Astrocyte (in vitro differentiated cells and primary cell): ENCODE measurements around the gene BACH2. TPM values are rescaled to one million over a fixed set of nuclear protein-coding genes. Genes with fewer than 3 reads are reported as not detected.

Source experiments
- DNase-seq: peaks from one replicate; pipeline ENCODE4 v3.0.0-alpha.2; 2010; ENCODE audit warnings: low read depth
- FAIRE-seq: peaks from 2 replicates; lab custom pipeline; 2011; peaks lifted over from hg19 to GRCh38; lab: Jason Lieb, UNC
- H2AFZ ChIP-seq: 2 replicates; pipeline ENCODE4 v1.6.0; 2012; ENCODE audit warnings: low read depth, low read length, inconsistent platforms
- H3K27ac ChIP-seq: 2 replicates; pipeline ENCODE4 v1.5.1; 2011; ENCODE audit warnings: low read depth, low read length, inconsistent platforms
- H3K27me3 ChIP-seq: 2 replicates; pipeline ENCODE4 v1.6.0; 2011; ENCODE audit warnings: low read length, inconsistent platforms; ENCODE audit not compliant: insufficient read depth
- H3K36me3 ChIP-seq: 2 replicates; pipeline ENCODE4 v1.5.1; 2011; ENCODE audit warnings: low read length, inconsistent platforms; ENCODE audit not compliant: insufficient read depth
- H3K4me1 ChIP-seq: 2 replicates; pipeline ENCODE4 v1.5.1; 2011; ENCODE audit warnings: low read length, inconsistent platforms; ENCODE audit not compliant: insufficient read depth
- H3K4me2 ChIP-seq: 2 replicates; pipeline ENCODE4 v1.6.0; 2012; ENCODE audit warnings: low read length, inconsistent platforms
- H3K4me3 ChIP-seq: 2 replicates; pipeline ENCODE4 v1.5.1; 2011; ENCODE audit warnings: low read depth, mild to moderate bottlenecking, low read length, inconsistent platforms; ENCODE audit not compliant: insufficient read depth
- H3K79me2 ChIP-seq: 2 replicates; pipeline ENCODE4 v1.6.0; 2012; ENCODE audit warnings: mild to moderate bottlenecking, low read length, inconsistent platforms; ENCODE audit not compliant: insufficient read depth
- H3K9ac ChIP-seq: 2 replicates; pipeline ENCODE4 v1.6.0; 2012; ENCODE audit warnings: mild to moderate bottlenecking, low read length, inconsistent platforms
- H3K9me3 ChIP-seq: 2 replicates; pipeline ENCODE4 v1.5.1; 2012; ENCODE audit warnings: low read depth, mild to moderate bottlenecking, low read length, inconsistent platforms; ENCODE audit not compliant: insufficient read depth
- H4K20me1 ChIP-seq: 2 replicates; pipeline ENCODE4 v1.6.0; 2012; ENCODE audit warnings: low read length, inconsistent platforms; ENCODE audit not compliant: insufficient read depth
- H3K27ac Mint-ChIP-seq: one replicate; pipeline ENCODE4 v1.8.0; 2021; ENCODE audit warnings: mild to moderate bottlenecking, mixed read lengths; ENCODE audit not compliant: unreplicated experiment
- H3K27me3 Mint-ChIP-seq: one replicate; pipeline ENCODE4 v1.8.0; 2021; ENCODE audit warnings: low read depth, mixed read lengths; ENCODE audit not compliant: unreplicated experiment
- H3K36me3 Mint-ChIP-seq: one replicate; pipeline ENCODE4 v1.8.0; 2021; ENCODE audit warnings: low read depth, mixed read lengths; ENCODE audit not compliant: unreplicated experiment
- H3K4me1 Mint-ChIP-seq: one replicate; pipeline ENCODE4 v1.8.0; 2021; ENCODE audit warnings: low read depth, mixed read lengths; ENCODE audit not compliant: unreplicated experiment
- H3K4me3 Mint-ChIP-seq: one replicate; pipeline ENCODE4 v1.8.0; 2021; ENCODE audit warnings: mild to moderate bottlenecking, moderate library complexity, mixed read lengths; ENCODE audit not compliant: unreplicated experiment
- H3K9me3 Mint-ChIP-seq: one replicate; pipeline ENCODE4 v1.8.0; 2021; ENCODE audit warnings: mild to moderate bottlenecking, mixed read lengths; ENCODE audit not compliant: unreplicated experiment
- EZH2 ChIP-seq: IDR thresholded peaks from 2 replicates; pipeline ENCODE4 v1.6.1; 2012; ENCODE audit warnings: mild to moderate bottlenecking, low read length, inconsistent platforms; ENCODE audit not compliant: insufficient read depth
- total RNA-seq: library from RNA; stranded (reverse); gene quantifications from 2 replicates; pipeline ENCODE4 v1.2.1, GENCODE V29; 2021
- TF ChIP-seq, protein P1 (sequence below): IDR thresholded peaks from 2 replicates; pipeline ENCODE4 v1.5.1; 2011; ENCODE audit warnings: low read depth, mild to moderate bottlenecking, inconsistent platforms, low read length, moderate library complexity; ENCODE audit not compliant: insufficient read depth

The BACH2 gene
- total RNA-seq, 1 donor from 2014 or later = 17.5 TPM

DNA sequence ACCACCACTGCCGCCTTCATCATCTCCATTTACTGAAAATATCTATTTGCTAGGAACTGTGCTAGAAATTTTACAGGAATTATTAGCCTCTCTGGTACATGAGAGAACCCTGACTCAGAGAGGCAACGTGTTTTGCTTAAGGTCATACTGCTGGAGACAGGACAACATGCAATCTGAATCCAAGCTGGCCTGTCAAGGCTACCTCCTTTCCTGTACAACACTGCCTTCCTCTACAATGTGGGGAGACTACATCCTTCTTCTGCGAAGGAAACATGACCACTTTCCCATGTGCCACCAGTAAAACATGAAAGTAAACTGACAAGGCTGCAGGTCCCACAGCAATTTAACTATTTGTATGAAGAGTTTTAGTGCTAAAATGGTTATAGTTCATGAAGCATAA lies 200.9 kb downstream of the BACH2 start:
- FAIRE-seq (no peak), DNase-seq (no peak)
- Mint-ChIP-seq H3K4me1 (peaks cover 26% of the 10 kb centered on the region), H3K27ac (no peak overlapping the region), H3K9me3 (peaks cover 5% of the 10 kb centered on the region), H3K4me3 (no peak overlapping the region), H3K36me3 (no peaks in the 10 kb centered on the region), H3K27me3 (no peaks in the 10 kb centered on the region)
- no peak overlapping the region for H3K4me2 ChIP-seq
- no peaks in the 10 kb centered on the region for H3K9me3 ChIP-seq
- H3K9ac ChIP-seq = no peak overlapping the region
- no peaks in the 10 kb centered on the region for H3K27me3 ChIP-seq
- no peaks in the 10 kb centered on the region for H3K79me2 ChIP-seq
- TF ChIP-seq, protein P1, sequence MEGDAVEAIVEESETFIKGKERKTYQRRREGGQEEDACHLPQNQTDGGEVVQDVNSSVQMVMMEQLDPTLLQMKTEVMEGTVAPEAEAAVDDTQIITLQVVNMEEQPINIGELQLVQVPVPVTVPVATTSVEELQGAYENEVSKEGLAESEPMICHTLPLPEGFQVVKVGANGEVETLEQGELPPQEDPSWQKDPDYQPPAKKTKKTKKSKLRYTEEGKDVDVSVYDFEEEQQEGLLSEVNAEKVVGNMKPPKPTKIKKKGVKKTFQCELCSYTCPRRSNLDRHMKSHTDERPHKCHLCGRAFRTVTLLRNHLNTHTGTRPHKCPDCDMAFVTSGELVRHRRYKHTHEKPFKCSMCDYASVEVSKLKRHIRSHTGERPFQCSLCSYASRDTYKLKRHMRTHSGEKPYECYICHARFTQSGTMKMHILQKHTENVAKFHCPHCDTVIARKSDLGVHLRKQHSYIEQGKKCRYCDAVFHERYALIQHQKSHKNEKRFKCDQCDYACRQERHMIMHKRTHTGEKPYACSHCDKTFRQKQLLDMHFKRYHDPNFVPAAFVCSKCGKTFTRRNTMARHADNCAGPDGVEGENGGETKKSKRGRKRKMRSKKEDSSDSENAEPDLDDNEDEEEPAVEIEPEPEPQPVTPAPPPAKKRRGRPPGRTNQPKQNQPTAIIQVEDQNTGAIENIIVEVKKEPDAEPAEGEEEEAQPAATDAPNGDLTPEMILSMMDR = no peak
- no peak for TF ChIP-seq EZH2
- no peak overlapping the region for H3K4me3 ChIP-seq
- no peaks in the 10 kb centered on the region for H4K20me1 ChIP-seq
- no peak overlapping the region for H2AFZ ChIP-seq
- H3K27ac ChIP-seq = no peak overlapping the region
- no peaks in the 10 kb centered on the region for H3K36me3 ChIP-seq
- H3K4me1 ChIP-seq = peaks cover 22% of the 10 kb centered on the region

DNA sequence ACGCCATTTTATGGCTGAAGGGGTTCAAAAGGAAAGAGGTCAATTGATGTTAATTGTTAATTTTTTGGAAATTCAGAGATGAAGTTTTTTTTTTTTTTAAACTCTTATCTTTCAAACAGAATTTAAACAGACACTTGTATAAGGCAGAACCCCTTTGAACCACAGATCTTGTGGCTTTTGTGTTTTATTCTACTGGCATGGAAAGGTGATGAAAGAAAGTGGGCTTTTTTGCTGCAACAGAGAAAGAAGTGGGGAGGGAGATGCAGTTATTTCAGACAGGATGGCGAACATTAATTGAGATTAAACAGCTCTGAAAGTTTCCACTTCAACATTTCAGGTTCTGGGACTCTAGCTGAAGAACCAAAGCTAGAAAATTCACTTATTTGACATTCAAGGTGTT lies 201.5 kb downstream of the BACH2 start:
- Histone ChIP-seq H2AFZ (no peak overlapping the region), H3K27ac (no peak overlapping the region), H3K9ac (no peak overlapping the region), H4K20me1 (no peaks in the 10 kb centered on the region), H3K9me3 (no peaks in the 10 kb centered on the region), H3K4me1 (peaks cover 22% of the 10 kb centered on the region), H3K4me3 (no peak overlapping the region), H3K36me3 (no peaks in the 10 kb centered on the region), H3K27me3 (no peaks in the 10 kb centered on the region), H3K79me2 (no peaks in the 10 kb centered on the region), H3K4me2 (no peak overlapping the region)
- TF ChIP-seq, protein P1 = no peak
- TF ChIP-seq EZH2 = no peak
- Mint-ChIP-seq H3K9me3 (peaks cover 5% of the 10 kb centered on the region), H3K4me3 (no peak overlapping the region), H3K27me3 (no peaks in the 10 kb centered on the region), H3K4me1 (peaks cover 26% of the 10 kb centered on the region), H3K36me3 (no peaks in the 10 kb centered on the region), H3K27ac (no peak overlapping the region)
- FAIRE-seq (no peak), DNase-seq (no peak)

- no peaks in the 10 kb centered on the region for H4K20me1 ChIP-seq
- H3K9ac ChIP-seq = no peak overlapping the region
- H3K4me3 ChIP-seq = no peak overlapping the region
- no peaks in the 10 kb centered on the region for H3K27me3 ChIP-seq
- H3K9me3 ChIP-seq = no peaks in the 10 kb centered on the region
- H3K79me2 ChIP-seq = no peaks in the 10 kb centered on the region
- H3K27ac ChIP-seq = no peak overlapping the region
- no peak for TF ChIP-seq EZH2
- TF ChIP-seq, protein P1 = no peak
- peaks cover 5% of the 10 kb centered on the region for H3K9me3 Mint-ChIP-seq
- H3K27me3 Mint-ChIP-seq = no peaks in the 10 kb centered on the region
- no peak overlapping the region for H3K4me3 Mint-ChIP-seq
- H3K4me1 ChIP-seq = peaks cover 18% of the 10 kb centered on the region
- H2AFZ ChIP-seq = no peak overlapping the region
- H3K36me3 Mint-ChIP-seq = no peaks in the 10 kb centered on the region
- H3K4me1 Mint-ChIP-seq = peaks cover 22% of the 10 kb centered on the region
- DNase-seq (no peak), FAIRE-seq (no peak)
- H3K4me2 ChIP-seq = no peak overlapping the region
- no peaks in the 10 kb centered on the region for H3K36me3 ChIP-seq
- no peak overlapping the region for H3K27ac Mint-ChIP-seq
Measured at GRCh38 chr6:90093558-90094073, 203.0 kb downstream of the BACH2 start.
